CD4-positive, alpha-beta T cell (primary cell): Measurements from ENCODE around the gene NECAB3. TPM values are rescaled to one million over a fixed set of nuclear protein-coding genes. Genes with fewer than 3 reads are reported as not detected.

Experiments
- ATAC-seq: fragments of 200-7000 bp; cut with Tn5 transposase; one replicate; pipeline ENCODE4 v1.10.0; 2022; ENCODE audit warnings: mild to moderate bottlenecking; ENCODE audit not compliant: poor library complexity
- CTCF ChIA-PET: fragments of 350-600 bp; sonication (Branson Sonifier 250); formaldehyde crosslinking; loops from one replicate; lab custom pipeline; 2021; ENCODE audit warnings: antibody characterized with exemption, inconsistent platforms; lab: Charles Lee
- POLR2A ChIA-PET: fragments of 350-600 bp; sonication (Branson Sonifier 250); formaldehyde crosslinking; loops from one replicate; lab custom pipeline; 2021; ENCODE audit warnings: antibody characterized with exemption, inconsistent platforms; lab: Charles Lee
- DNase-seq, 14 experiments: peaks; one replicate each; pipeline ENCODE4 v3.0.0-alpha.2; 2013 to 2020; ENCODE audit warnings: mixed read lengths in 2 of 14
- H3K27ac ChIP-seq, 2 donors: one replicate each; pipeline versions ENCODE4 v1.5.1 to v1.7.0; 2013; ENCODE audit warnings: low read length in 2 of 2, low read depth in 1 of 2, mild to moderate bottlenecking in 1 of 2
- H3K27me3 ChIP-seq, 2 experiments: 1 replicate in 1 of 2; 2 replicates in 1 of 2; pipeline versions ENCODE4 v1.6.1 to v1.7.0; 2013; ENCODE audit warnings: low read length in 2 of 2, control low read depth in 1 of 2, mild to moderate bottlenecking in 1 of 2, moderate library complexity in 1 of 2; ENCODE audit not compliant: insufficient read depth in 2 of 2, control insufficient read depth in 1 of 2
- H3K36me3 ChIP-seq: one replicate; pipeline ENCODE4 v1.6.1; 2013; ENCODE audit warnings: low read length, control low read depth; ENCODE audit not compliant: insufficient read depth
- H3K4me1 ChIP-seq: one replicate; pipeline ENCODE4 v1.6.1; 2013; ENCODE audit warnings: low read length, control low read depth; ENCODE audit not compliant: insufficient read depth
- H3K4me3 ChIP-seq: one replicate; pipeline ENCODE4 v1.5.1; 2013; ENCODE audit warnings: mild to moderate bottlenecking, low read length, moderate library complexity
- H3K9me3 ChIP-seq, 2 experiments: 1 replicate in 1 of 2; 2 replicates in 1 of 2; pipeline versions ENCODE4 v1.6.1 to v1.7.0; 2013; ENCODE audit warnings: low read length in 2 of 2, mild to moderate bottlenecking in 2 of 2, control low read depth in 1 of 2, moderate library complexity in 1 of 2; ENCODE audit not compliant: control insufficient read depth in 1 of 2, insufficient read depth in 1 of 2
- H3K27ac Mint-ChIP-seq: one replicate; pipeline ENCODE4 v1.8.0; 2020; ENCODE audit warnings: mixed read lengths
- H3K27me3 Mint-ChIP-seq: one replicate; pipeline ENCODE4 v1.8.0; 2021; ENCODE audit warnings: mixed read lengths
- H3K36me3 Mint-ChIP-seq: one replicate; pipeline ENCODE4 v1.8.0; 2021; ENCODE audit warnings: low read depth, mixed read lengths
- H3K4me1 Mint-ChIP-seq: one replicate; pipeline ENCODE4 v1.8.0; 2021; ENCODE audit warnings: low read depth, mixed read lengths
- H3K4me3 Mint-ChIP-seq: one replicate; pipeline ENCODE4 v1.8.0; 2020; ENCODE audit warnings: mild to moderate bottlenecking, mixed read lengths
- H3K9me3 Mint-ChIP-seq: one replicate; pipeline ENCODE4 v1.8.0; 2020; ENCODE audit warnings: mixed read lengths
- CTCF ChIP-seq: fragments of 200-600 bp; IDR thresholded peaks from one replicate; pipeline ENCODE4 v1.8.0; 2022; ENCODE audit warnings: antibody characterized with exemption, mild to moderate bottlenecking
- intact Hi-C, 2 experiments: fragments of 100-400 bp; cut with DNase I in 1 of 2; cut with micrococcal nuclease in 1 of 2; formaldehyde crosslinking; loops; one replicate each; pipeline versions ENCODE4 v1.15.1 to v1.9.0; 2023 to 2025; cut with DNase I, micrococcal nuclease
- total RNA-seq, 174 experiments: library from RNA in 2 of 174; stranded (reverse) in 2 of 174; gene quantifications; one replicate each; pipeline ENCODE4 v1.2.3 and lab custom pipeline; 2021 to 2026

Gene NECAB3
- total RNA-seq, 2 experiments from 2014 or later = 8.7 to 9.2 TPM

GRCh38 chr20:33680686-33681085 is 6.5 kb upstream of the NECAB3 start:
- H3K4me1 ChIP-seq = peaks cover 65% of the 10 kb centered on the region
- Mint-ChIP-seq H3K4me1 (peaks cover 50% of the 10 kb centered on the region), H3K27me3 (no peaks in the 10 kb centered on the region), H3K9me3 (no peaks in the 10 kb centered on the region), H3K4me3 (no peak overlapping the region), H3K36me3 (no peaks in the 10 kb centered on the region), H3K27ac (no peak overlapping the region)
- no peaks in the 10 kb centered on the region for H3K9me3 ChIP-seq
- H3K27ac ChIP-seq = no peak overlapping the region
- H3K36me3 ChIP-seq = no peaks in the 10 kb centered on the region
- intact Hi-C loops = loop anchor here in 1 of 2 experiments (10.0 kb wide), 1 partner anchor 314 kb away; the partner anchor contains the start of gene RALY
- no peaks in the 10 kb centered on the region for H3K27me3 ChIP-seq
- TF ChIP-seq CTCF = no peak
- ATAC-seq (no peak), DNase-seq (no peak)
- no peak overlapping the region for H3K4me3 ChIP-seq
- ChIA-PET CTCF (interaction anchor here (2.0 to 2.1 kb wide), 2 partner anchors 13 kb away, joined by 12 to 14 read pairs; no protein-coding TSS in a partner anchor), POLR2A (interaction anchor here (1.9 to 4.1 kb wide), 4 partner anchors 13 to 237 kb away, joined by 8 to 45 read pairs (median 19); partner anchors contain the start of genes ACTL10, PXMP4 and SNTA1)

- no peaks in the 10 kb centered on the region for H3K9me3 Mint-ChIP-seq
- no peak overlapping the region for H3K4me3 ChIP-seq
- peak in 6 of 14 experiments; percentile 30 to 85 (median 68) for DNase-seq
- H3K27ac Mint-ChIP-seq = peak overlapping the region; percentile 66
- peaks cover 63% of the 10 kb centered on the region for H3K4me1 ChIP-seq
- peak overlapping the region in 1 of 2 donors; percentile 45 for H3K27ac ChIP-seq
- H3K27me3 ChIP-seq = no peaks in the 10 kb centered on the region
- H3K9me3 ChIP-seq = no peaks in the 10 kb centered on the region
- intact Hi-C loops = loop anchor here in 1 of 2 experiments (10.0 kb wide), 1 partner anchor 315 kb away; the partner anchor contains the start of gene RALY
- POLR2A ChIA-PET = interaction anchor here (0.6 to 4.1 kb wide), 9 partner anchors 8 to 658 kb away, joined by 3 to 45 read pairs (median 8); partner anchors contain the start of genes ACTL10, CBFA2T2, PXMP4 and SNTA1
- no peaks in the 10 kb centered on the region for H3K27me3 Mint-ChIP-seq
- no peaks in the 10 kb centered on the region for H3K36me3 ChIP-seq
- H3K4me3 Mint-ChIP-seq = peak overlapping the region; percentile 51
- ATAC-seq = peak; percentile 53
- no peak for TF ChIP-seq CTCF
- no peaks in the 10 kb centered on the region for H3K36me3 Mint-ChIP-seq
- H3K4me1 Mint-ChIP-seq = peaks cover 49% of the 10 kb centered on the region
- CTCF ChIA-PET = interaction anchor here (1.1 to 2.1 kb wide), 2 partner anchors 12 to 14 kb away, joined by 3 to 14 read pairs; no protein-coding TSS in a partner anchor
Observed at GRCh38 chr20:33679758-33680485, 5.7 kb upstream of the NECAB3 start.

GRCh38 chr20:33677991-33678702 is 3.9 kb upstream of the NECAB3 start:
- Histone ChIP-seq H3K36me3 (no peaks in the 10 kb centered on the region), H3K27ac (peak overlapping the region; percentile 6 to 42), H3K27me3 (no peaks in the 10 kb centered on the region), H3K4me1 (peaks cover 68% of the 10 kb centered on the region), H3K4me3 (no peak overlapping the region), H3K9me3 (no peaks in the 10 kb centered on the region)
- Mint-ChIP-seq H3K27ac (peak overlapping the region; percentile 66), H3K27me3 (no peaks in the 10 kb centered on the region), H3K4me3 (peak overlapping the region; percentile 54), H3K4me1 (peaks cover 52% of the 10 kb centered on the region), H3K36me3 (no peaks in the 10 kb centered on the region), H3K9me3 (no peaks in the 10 kb centered on the region)
- intact Hi-C loops = no loop called here
- TF ChIP-seq CTCF = no peak
- ChIA-PET CTCF (interaction anchor here (1.3 kb wide), 1 partner anchor 10 kb away, joined by 7 read pairs; no protein-coding TSS in a partner anchor), POLR2A (interaction anchor here (0.8 to 4.1 kb wide), 5 partner anchors 11 to 177 kb away, joined by 3 to 45 read pairs (median 12); partner anchors contain the start of genes ACTL10, PXMP4 and ZNF341)
- no peak for ATAC-seq
- DNase-seq = no peak
